OCI-LY1 (cell line): ENCODE measurements around the gene FOXO3.

Experiments
- CTCF ChIP-seq: fragments of 200-600 bp; sonication (generic), shearing (Covaris generic); IDR thresholded peaks from 2 replicates; pipeline ENCODE4 v1.5.1; 2017; ENCODE audit warnings: mild to moderate bottlenecking, antibody characterized with exemption, low read length, moderate library complexity, mixed read lengths
- EZH2 ChIP-seq: fragments of 200-600 bp; sonication (generic), shearing (Covaris generic); IDR thresholded peaks from 2 replicates; pipeline ENCODE4 v1.8.0; 2017; ENCODE audit warnings: borderline replicate concordance, mixed run types, mild to moderate bottlenecking, antibody characterized with exemption, low read length, moderate library complexity, mixed read lengths

- no peak for TF ChIP-seq CTCF
- TF ChIP-seq EZH2 = no peak
These were observed 151.1 kb downstream of the FOXO3 start for GRCh38 chr6:108711826-108712225.
